ENCODE data around the gene SUMO3.

Gene SUMO3

DNA sequence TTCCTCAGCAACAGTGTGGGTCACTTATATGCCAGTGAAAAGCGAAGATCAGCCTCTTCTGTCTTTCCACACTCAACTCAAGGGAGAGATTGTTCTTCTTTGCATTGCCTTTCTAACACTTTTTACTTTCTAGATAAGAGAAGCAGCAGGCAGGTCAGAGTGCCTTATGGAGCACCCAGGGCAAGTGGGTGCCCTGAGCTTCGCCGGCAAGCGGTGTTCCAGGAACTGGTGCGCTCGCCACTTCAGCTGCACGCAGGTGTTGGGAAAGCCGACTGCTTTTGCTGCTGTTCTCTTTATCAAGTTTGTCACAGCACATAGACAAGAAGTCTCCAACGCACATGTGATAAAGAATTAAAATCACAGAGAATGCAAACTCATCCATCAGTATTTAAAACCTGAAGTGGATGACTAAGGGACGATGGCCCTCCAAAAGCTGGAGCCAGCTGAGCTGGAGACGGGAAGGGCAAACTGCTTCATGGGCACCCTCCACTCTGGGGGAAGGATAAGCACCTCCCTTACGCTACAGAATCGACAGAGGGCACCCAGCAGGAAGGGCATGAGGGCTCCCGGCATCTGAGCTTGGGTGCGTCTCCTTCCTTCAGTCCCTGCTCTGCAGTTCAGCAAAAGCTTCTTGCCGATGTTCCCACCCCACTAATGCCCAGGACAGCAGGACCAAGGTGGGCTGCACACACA, 36.9 kb downstream of the SUMO3 start:
- no peak for DNase-seq (ENCODE audit: low read depth in 2 of 3, low spot score in 1 of 3)

DNA sequence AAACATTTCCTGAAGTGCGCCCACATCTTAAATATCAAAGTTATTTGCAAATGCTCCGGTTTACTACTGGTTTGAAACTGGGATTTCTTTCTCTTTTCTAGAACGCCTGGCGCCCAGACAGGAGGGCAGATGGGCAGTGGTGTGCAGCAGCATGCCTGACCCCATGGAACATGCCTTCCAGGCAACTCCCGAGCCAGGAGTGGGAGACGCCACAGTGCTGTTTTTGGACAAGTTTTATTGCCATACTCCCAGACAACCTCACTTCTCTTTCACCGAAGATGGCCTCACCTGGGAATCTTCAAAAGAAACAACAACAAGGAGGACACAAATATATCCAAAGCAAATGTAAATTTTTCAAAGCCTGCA, 37.7 kb downstream of the SUMO3 start:
- DNase-seq (ENCODE audit: low read depth in 2 of 3, low spot score in 1 of 3) = no peak

DNA sequence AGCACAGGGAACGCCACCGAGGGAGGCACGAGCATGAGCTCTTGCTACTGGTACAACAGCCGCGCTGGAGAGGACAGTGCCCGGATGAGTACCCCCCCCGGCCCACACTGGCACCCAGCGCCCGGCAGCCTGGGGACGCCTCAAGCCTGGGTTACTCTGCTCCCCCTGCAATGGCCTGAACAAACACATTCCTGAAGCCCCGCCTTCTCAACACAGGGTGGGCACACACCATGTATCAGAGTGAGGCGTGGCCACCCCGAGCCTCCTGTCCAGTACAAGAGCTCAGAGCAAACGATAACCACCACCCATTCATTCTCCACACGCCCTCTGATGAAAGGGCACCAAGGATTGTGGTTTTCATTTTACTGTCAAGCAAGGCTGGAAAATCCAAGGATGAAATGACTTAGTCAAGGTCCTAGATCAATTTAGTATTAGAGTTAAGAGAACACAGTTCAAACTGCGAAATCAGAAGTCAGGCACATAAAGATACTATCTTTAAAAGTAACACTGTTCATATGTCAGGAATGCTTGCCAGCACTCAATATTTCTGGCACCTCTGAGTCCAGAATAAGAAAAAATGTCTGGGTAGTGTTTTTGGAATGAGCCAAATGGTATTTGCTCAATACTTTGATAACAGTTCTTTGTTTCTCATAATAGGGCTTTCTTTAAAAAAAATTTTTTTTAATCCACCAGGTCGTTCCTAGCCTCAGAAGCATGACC, 38.3 kb downstream of the SUMO3 start:
- no peak for DNase-seq (ENCODE audit: low read depth in 2 of 3, low spot score in 1 of 3)

DNA sequence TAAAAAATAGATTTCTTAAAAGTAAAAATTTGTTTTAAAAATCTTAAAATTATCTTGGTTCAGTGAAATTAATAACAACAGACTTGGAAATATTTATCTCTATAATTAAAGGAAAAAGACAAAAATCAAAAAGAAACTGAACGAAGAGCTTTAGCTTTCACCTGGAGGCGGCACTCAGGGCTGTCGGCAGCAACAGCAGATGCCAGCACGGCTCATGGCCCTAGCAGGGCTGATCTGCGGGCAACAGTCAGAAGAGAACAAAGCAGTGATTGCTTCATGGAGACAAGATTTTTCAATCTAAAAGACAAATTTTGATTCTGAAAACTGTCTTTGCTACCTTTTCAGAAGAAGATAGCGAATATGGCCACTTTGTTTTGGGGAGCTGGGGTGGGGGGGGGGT, 38.9 kb downstream of the SUMO3 start:
- no peak for DNase-seq (ENCODE audit: low read depth in 2 of 3, low spot score in 1 of 3)

DNA sequence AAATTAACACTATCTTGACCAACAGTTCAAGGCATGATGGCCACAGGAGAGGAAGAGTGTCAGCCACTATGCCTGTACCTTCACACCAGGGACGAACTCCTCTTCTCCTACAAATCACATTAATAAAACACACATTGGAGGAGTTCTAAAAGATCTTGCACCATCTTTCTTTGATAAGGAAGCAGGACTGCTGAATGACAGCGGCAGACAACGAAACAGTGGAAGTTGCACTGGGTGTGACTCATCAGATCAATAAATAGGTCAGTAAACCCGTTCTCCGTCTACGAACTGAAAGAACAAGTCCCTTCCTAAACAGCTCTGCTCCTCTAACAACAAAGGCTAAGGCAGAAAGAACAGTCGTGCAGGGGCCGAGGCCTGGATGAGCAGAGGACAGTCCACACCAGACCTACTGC, 39.4 kb downstream of the SUMO3 start:
- no peak for DNase-seq (ENCODE audit: low read depth in 2 of 3, low spot score in 1 of 3)

DNA sequence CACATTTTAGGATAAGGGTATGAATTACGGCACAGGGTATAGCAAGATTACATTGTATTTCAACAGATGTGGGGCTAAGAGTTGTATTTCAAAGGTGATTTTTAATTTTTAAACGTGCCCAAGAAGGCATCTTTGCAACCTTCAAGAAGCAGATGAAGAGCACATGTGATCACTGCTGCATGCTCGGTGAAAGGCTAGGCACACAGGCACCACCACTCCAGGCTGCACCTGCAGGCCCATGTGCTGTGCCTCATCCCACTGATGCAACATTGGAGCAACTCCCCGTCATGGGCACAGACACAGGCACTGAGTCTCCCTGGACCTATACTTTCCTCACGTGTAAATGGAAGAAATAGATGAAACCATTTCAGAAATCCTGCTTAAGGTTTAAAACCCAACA, 39.8 kb downstream of the SUMO3 start:
- no peak for DNase-seq (ENCODE audit: low read depth in 2 of 3, low spot score in 1 of 3)

DNA sequence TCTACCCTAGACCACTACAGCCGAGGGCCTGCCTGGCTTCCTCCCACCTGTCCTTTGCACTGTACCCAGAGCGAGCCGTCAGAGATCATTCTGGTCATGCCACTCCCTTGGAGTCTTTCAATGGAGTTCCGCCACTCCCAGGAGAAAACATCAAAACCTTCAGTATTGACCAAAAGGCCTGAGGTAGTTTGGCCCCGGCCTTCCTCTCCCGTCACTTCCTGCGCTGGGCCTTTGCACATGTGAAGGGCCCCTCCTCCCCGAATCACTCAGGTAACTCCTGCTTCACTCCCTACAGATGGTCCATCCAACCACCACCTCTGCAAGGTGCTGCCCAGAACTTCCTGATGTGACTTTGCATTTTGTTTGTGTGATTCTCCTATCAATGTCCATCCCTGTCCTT, 42.9 kb downstream of the SUMO3 start:
- DNase-seq (ENCODE audit: low read depth in 2 of 3, low spot score in 1 of 3) = no peak

DNA sequence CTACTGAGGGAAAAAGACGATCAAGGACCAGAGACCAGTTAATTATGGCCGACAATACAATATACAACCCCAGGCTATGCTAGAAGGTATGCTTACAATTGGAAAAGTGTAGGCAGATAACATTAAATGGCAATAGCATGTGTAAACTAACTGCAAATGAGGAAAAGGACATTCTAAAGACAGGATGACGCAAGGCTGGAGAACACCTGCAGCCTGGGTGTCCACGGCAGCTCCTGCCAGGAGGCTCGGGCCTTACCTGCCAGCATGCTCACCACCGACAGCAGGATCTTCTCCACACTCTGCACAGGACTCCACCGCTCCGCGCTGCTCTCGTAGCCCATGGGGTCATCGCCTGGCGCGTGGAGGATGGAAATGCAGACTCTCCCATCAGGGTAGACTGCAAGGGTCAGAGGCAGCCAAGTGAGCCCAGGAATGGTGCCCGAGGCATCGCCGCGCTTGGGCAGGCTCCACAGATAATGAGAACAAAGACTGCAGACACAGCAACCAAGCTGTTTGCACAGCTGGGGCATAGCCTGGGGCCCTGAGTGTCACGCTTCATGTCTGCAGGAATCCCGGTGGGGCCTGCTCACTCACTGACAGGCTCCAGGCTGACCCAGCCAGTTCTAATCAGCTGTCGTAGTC, 44.5 kb downstream of the SUMO3 start:
- no peak for DNase-seq (ENCODE audit: low read depth in 2 of 3, low spot score in 1 of 3)

DNA sequence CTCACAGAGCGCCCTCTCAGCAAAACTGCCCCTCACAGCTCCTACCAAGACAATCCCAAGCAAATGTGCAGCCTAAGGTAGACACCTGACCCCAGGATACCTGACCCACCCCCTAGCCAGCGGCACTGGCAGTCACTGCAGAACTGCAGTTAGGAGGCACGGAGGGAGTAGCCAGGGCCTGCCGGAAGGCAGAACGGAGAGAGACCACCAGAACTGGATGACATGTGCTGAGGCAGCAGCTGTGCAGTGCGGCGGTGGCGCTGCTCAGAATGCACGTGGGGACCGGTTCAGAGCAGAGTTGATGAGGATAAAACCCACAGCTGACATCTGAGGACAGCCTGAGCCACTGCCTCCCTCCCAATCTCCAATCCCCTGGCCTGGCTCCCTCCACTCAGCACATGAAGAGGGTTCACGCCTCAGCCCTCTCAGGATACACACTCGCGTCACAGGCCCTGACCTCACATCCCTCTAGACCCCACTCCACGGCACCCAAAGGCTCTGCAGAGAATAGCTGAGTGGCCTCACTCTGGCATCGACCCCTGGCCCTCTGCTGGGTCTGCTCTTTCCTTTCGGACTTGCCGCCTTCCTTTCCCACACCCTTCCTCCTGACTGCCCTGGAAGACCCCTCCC, 45.9 kb downstream of the SUMO3 start:
- DNase-seq (ENCODE audit: low read depth in 2 of 3, low spot score in 1 of 3) = no peak

DNA sequence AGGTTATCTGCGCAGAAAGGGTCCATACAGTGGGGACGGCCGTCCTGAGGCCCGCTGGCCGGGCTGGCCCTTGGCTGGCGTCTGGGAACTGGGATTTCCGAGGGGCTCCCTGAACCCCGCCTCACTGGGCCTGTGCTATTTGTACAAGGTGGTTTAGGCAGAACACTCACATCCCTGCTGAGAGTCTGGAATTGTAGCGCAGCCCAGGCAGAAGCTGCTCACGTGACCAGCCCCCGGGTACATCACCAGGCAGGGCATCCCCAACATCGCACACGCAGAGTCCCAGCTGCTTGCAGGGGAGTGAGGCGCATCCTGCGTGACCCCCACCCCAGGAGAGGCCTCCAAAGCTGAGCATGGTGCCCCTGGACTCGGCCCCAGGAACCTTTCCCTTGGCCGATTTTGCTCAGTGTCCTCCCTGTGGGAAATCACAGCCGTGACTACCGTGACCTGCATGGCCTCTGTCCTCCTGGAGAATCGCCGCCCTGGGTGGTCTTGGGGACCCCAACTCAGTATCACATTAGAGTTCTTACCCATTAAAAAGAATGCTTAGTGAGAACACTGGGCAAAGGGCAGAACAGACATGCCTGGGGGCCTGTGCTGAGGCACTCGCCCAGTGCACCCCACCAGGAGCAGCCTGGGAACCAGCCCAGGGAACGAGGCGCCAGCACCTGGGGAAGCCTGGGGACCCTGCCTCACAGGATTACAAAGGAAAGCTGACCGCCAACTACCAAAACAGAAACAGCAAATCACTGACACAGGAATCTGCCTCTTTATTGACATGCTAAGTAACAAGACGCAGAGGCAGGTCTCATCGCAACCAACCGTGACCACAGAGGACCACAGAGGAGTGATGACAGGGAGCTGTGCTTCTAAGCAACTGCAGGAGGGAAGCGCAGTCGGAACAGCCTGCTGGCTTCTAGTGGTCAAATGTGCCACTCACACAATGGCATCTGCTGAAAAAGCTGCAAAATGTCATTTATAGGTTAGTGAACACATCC, 49.7 kb downstream of the SUMO3 start:
- no peak for DNase-seq (ENCODE audit: low read depth in 2 of 3, low spot score in 1 of 3)

DNA sequence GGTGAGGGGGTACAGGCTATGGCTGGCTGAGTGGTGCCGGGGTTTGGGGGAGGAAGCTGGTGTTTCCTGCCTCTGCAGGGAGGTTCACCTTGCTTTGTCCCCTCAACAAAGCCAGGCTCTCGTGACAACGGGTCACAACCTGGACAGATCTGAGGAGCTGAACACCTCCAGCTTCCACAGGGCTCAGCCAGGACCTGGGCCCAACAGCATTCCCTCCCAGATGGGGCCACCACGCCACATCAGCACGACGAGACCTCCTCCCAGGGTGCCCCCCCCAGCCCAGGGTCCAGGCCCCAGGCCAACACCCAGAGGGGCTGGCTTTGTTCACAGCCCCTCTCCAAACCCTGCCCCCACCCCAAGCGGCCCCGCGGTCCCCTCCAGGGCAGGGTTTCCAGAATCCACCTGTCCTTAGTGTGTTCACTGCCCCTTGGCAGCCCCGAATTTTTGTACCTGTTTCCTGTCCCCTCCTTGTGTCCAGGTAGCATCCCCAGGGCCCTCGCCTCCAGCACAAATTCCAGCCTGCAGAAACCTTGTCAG, 51.0 kb downstream of the SUMO3 start:
- DNase-seq (ENCODE audit: low read depth in 2 of 3, low spot score in 1 of 3) = no peak

DNA sequence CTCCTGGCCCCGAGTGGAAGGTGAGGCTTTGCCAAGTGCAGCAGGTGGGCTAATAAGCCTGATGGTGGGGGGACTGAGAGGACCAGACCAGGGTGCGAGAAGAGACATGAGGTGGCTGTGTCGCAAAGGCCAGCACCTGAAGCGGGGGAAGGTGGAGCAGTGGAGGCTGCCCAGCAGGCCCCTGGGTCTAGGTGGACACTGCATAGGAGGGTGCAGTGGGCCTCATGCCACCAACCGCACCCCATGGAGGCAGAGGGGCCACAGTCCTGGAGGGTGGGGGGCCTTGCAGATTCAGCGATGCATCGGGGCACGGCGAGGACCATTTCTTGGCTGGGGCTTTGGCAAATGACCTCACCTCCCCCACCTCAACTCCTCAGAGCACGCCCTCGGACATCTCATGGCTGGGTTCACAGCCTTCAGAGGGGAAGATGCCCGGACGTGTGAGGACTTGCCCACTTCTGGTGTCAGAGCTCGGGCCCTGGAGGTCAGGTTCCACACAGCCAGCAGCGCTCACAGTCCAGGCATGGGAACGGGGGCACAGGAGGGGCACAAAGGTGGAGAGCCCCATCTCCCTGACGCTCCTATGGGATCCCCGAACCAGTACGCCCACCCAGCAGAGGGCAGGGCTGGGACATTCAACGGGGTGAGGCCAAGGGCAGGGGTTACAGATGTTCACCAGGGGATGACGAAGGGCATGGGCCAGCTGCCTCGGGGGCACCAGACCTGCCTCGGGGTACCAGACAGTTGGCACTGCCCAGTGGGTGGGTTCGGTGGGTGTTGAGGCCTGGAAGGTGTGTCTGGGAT, 51.6 kb downstream of the SUMO3 start:
- DNase-seq (ENCODE audit: low read depth in 2 of 3, low spot score in 1 of 3) = no peak

DNA sequence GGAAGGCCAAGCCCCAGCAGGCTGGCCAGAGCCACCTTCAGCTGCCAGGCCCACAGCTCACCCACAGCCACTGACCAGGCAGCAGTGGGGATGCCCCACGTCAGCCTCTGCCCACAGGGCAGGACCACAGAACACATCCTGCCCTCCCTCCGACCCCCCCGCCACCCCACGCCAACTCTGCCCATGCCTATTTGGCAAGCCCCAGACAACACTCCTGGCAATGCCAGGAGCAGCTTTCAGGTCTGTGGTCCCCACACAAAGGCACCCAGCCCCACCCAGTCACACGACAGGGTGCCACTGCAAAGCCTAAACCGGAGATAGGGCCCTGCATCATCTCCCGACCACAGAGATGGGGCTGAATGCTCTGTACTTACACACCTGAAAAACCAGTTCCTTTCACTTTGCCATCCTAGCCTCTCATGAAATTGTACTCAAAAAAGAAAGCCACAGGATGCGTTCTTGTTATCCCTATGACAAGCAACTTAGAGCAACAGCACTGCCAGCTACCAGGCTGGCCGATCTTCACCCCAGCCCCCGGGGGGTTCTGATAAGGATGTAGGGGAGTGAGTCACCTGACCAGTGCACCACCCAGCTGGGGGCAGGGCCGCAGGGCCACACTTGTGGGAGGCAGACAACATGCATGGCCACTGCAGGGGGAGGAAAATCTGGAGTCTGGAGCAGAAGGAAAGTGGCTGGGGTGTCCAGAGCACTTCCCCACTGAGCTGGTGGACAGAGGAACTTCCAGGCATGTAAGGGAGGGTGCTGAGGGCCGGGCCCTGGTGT, 52.4 kb downstream of the SUMO3 start:
- no peak for DNase-seq (ENCODE audit: low read depth in 2 of 3, low spot score in 1 of 3)

DNA sequence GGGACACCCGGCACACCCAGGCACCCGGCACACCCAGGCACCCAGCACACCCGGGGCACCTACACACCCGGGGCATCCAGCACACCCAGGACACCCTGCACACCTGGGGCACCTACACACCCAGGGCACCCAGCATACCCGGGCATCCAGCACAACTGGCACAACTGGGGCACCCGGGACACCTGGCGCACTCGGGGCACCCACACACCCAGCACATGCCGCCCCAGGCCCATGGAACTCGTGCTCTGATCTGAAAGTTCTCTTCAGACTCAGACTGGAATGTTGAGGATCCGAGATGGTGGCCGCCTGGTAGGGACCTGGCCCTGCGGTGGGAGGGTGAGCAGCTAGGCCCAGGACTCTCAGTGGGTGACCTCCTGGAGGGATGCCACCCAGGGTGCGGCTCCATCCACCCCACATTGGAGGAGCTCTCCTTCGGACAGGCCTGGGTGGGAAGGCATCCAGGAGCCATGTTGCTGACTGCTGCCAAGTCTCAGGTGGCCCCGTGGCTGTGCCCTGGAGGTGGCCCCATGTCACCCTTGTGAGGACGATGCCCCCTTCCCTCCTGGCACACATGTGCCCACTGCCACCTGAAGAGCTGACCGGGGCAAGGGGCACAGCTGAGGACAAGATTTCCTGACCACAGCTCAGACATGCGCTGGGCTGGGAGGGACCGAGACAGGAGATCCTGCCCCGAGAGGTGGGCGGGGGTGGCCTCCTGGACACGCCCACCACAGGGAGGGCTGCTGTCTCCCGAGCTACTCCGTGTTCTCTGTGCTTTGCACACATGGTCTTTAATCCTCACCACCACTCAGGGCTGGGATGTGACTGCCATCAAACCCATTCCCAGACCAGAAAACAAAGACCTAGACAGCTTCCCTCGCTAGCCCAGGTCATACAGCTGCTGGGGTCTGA, 53.3 kb downstream of the SUMO3 start:
- DNase-seq (ENCODE audit: low read depth in 2 of 3, low spot score in 1 of 3) = no peak

DNA sequence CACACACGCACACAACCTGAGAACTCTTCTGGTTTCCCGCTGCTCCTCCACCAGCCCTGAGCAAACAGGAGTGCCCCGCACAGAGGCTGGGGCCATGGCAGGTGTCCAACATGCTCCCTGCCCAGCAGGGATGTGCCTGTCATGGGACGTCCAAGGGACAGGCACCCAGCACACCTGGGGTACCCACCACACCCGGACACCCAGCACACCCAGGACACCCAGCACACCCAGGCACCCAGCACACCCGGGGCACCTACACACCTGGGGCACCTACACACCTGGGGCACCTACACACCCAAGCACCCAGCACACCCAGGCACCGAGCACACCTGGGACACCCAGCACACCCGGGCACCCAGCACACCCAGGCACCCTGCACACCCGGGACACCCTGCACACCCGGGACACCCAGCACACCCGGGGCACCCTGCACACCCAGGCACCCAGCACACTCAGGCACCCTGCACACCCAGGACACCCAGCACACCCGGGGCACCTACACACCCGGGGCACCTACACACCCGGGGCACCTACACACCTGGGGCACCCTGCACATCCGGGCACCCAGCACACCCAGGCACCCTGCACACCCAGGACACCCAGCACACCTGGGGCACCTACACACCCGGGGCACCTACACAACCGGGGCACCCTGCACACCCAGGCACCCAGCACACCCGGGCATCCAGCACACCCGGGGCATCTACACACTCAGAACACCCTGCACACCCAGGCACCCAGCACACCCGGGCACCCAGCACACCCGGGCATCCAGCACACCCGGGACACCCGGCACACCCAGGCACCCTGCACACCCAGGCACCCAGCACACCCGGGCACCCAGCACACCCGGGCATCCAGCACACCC, 54.2 kb downstream of the SUMO3 start:
- no peak for DNase-seq (ENCODE audit: low read depth in 2 of 3, low spot score in 1 of 3)

DNA sequence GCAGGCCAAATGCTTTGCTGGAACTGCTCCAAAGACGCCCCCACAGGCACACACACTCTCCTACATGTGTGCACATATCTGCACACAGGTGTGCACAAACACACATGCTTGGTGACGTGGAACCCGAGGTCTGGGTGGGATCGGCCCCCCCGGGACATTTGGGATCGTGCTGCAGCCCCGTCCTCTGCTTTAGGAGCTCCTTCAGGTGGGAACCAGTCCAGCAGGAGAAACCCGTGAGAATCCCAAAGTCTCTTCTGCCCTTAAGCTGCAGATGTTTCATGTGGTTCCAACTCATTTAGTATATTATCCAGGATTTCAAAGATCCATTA, 54.8 kb downstream of the SUMO3 start:
- no peak for DNase-seq (ENCODE audit: low read depth in 2 of 3, low spot score in 1 of 3)

All from stimulated activated CD4-positive, alpha-beta T cell treated with anti-CD3 and anti-CD28 coated beads, Interleukin-12 subunit alpha, Interleukin-12 subunit beta, amount 100 ng/mL, for 48 hours (primary cell).